ENCODE results near the gene DALRD3.

DNA sequence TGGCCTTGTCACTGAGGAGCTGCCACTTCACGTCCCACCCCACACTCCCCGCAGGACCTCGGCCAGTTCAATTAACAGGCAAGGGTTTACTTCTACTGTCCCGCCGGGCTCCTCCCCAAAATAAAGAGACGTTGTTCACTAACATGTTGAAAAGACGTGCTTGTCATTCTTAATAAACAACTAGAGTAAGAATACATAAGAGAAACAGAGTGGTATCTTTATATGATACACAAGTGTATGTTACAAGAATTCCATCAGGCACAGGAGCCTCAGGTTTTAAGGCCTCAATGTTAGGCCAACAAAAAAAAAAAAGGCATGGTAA, 11.1 kb upstream of the DALRD3 start:
- TF ChIP-seq, protein P1, sequence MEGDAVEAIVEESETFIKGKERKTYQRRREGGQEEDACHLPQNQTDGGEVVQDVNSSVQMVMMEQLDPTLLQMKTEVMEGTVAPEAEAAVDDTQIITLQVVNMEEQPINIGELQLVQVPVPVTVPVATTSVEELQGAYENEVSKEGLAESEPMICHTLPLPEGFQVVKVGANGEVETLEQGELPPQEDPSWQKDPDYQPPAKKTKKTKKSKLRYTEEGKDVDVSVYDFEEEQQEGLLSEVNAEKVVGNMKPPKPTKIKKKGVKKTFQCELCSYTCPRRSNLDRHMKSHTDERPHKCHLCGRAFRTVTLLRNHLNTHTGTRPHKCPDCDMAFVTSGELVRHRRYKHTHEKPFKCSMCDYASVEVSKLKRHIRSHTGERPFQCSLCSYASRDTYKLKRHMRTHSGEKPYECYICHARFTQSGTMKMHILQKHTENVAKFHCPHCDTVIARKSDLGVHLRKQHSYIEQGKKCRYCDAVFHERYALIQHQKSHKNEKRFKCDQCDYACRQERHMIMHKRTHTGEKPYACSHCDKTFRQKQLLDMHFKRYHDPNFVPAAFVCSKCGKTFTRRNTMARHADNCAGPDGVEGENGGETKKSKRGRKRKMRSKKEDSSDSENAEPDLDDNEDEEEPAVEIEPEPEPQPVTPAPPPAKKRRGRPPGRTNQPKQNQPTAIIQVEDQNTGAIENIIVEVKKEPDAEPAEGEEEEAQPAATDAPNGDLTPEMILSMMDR (IDR thresholded peaks at IDR 0.05): no peak
- no peak for TF ChIP-seq POLR2A (IDR thresholded peaks at IDR 0.05)
